Stimulated activated CD4-positive, alpha-beta T cell treated with anti-CD3 and anti-CD28 coated beads, TNF-alpha, amount 100 ng/mL, for 4 hours (primary cell): ENCODE measurements around the gene TRAPPC10.

ENCODE experiments used
- DNase-seq, 3 experiments: peaks; one replicate each; pipeline ENCODE4 v3.0.0-alpha.2; 2020; ENCODE audit warnings: low read depth in 3 of 3

The TRAPPC10 gene

DNA sequence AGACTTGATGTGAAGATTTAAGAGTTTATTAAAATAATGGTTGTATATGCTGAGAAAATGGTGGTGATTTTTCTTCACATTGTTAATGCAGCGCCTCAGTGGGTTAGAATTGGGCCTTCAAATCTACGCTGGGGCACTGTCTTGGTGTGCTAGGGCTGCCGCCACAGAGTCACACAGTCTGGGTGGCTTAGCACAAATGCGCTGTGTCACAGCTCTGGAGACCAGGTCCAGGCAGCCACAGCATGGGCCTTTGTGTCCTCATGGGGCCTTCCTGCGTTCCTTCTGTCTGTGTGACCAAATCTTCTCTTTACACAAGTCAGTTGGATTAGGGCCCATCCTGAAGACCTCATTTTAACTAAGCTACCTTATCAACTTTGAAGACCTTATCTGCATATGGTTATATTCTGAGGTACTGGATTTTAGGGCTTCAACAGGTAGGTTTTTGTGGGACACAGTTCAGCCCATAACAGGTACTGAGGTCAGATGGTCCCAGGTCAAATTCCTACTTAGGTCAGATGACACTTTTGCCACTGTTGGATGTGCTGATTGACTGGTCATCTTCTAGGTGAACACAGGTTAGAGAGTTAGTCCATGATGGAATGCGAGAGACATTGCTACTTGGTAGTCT, 17.5 kb downstream of the TRAPPC10 start:
- DNase-seq = no peak

DNA sequence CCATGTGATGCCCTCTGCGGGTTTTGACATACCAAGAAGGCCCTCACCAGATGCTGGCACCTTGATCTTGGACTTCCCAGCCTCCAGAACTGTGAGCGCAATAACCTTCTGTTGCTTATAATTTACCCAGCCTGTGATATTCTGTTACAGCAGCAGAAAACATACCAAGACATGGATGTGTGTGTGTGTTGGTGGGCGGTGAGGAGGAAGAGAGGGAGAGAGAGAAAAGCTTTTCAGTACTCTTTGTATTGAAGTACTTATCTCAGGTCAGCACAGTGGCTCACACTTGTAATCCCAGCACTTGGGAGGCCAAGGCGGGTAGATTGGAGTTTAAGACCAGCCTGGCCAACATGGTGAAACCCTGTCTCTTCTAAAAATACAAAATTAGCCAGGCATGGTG, 23.1 kb downstream of the TRAPPC10 start:
- no peak for DNase-seq

DNA sequence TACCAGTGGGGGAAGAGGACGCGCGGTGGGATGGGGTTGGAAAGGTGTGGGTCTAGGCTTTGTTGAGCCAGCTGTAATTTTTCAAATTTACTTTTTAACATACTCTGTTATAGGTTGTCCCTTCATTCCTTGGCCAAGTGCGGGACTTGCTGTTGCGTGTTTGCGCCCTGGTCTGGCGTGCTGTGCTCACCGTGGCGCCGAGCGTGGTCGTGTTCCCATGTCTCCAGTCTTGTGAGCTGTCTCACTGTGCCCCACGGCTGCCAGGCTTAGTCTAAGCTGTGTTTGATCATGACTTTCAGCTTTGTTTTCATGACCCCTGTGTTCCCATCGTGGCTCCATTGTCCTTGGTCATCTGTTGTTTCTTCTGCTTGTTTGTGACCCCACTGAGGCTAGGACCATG, 26.0 kb downstream of the TRAPPC10 start:
- DNase-seq = no peak

DNA sequence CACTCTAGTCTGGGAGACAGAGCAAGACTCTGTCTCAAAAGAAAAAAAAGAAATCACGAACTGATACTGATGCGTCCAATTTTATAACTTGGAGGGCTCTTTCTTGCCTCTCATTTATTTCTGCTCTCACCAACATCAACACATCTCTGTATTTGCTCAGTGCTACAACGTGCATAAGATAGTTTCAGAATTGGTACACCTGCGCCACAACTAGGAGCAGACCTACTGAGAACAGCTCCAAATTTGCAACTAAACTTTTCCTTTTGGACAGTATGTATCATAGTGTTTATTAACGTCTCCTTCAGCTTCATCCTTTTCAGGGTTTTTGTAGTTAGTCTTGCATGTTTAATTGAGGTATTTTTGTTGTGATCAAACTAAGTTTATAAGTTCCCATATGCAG, 27.7 kb downstream of the TRAPPC10 start:
- DNase-seq = no peak

DNA sequence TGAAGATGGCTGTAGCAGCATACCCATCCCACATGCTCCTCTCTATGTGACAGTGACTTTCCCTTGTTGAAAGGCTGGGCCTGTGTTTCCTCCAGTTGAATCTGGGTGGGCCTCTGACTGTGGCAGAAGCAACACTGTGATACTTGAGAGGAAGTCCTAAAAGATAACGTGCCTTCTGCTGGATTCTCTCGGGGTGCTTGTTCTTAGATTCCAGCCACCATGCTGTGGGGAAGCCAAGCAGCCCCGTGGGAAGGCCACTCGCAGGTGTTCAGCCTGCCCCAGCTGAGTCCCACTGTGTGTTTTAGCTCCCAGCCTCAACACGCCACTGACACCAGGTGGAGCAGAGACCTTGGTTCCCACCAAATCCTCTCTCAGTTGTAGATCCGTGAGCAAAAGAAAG, 31.5 kb downstream of the TRAPPC10 start:
- DNase-seq = no peak

DNA sequence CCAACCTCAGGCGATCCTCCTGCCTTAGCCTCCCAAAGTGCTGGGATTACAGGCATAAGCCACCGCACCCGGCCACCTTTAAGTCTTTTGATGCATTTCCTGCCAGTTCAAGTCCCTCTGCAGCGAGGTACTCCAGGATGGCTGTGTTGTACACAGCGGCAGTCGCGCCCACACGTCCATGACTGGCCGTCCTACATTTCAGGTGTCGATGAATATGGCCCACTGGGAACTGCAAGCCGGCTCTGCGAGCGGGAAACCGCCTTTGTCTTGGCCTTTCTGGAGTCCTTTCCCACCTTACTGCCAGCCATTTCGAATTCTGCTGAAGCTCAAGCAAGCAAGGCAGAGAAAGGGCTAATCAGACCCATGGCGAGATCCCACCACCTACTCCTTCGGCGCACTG, 34.6 kb downstream of the TRAPPC10 start:
- no peak for DNase-seq

DNA sequence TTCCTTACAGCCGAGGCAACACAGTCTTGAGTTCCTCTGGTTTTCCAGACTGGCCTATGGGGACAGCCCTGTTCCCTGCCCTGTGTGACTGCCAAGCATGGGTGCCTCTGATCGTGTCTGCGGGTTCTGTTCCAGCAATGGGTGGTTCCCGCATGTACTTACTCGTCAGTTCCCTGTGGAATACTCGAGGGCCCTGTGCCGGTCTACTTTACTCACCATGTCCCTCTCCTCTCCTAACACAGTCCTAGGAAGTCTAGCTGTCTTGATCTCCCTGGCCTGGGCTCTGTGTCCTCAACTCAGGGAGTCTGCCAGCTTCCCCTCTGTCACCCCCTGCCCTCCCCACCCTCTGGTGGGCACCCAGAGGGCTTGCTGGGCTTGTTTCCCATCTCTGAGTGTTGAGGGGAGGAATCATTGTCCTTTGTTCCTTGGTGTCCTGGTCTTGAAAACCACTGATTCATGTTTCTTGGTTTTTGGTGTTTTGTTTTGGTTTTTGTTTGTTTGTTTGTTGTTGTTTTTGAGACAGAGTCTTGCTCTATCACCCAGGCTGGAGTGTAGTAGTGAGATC, 36.0 kb downstream of the TRAPPC10 start:
- no peak for DNase-seq

DNA sequence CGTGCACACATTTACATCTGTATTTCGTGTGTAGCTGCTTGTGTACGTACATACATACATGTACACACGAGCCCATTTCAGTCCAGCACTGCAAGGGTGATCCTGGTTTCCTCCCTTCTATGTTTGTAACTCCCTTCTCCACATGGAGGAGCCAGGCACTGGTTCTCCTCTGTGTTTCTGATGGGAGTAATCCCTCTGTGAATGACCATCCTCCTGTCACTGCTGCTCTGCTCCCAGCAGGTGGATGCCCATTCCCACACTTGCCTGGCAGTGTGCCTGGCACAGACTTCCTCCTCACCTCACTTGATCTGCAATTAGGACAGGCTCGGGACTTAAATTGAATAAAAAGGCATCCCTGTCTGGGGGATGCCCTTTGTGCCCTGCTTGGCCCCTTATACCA, 37.1 kb downstream of the TRAPPC10 start:
- no peak for DNase-seq

DNA sequence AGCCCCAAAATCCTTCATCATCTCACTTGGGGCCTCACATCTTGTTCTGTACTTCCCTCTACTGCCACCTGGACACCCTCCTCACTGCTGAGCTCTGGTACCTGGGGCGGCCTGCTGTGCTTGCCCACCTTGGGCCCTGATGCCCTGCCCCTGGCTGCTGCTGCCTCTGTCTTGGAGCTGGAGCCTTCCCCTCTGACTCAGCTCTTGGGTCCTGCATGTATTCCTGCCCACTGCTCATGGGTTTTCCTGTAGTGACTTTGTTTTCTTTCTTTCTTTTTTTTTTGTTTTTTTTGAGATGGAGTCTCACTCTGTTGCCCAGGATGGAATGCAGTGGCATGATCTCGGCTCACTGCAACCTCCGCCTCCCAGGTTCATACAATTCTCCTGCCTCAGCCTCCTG, 37.5 kb downstream of the TRAPPC10 start:
- DNase-seq = no peak

DNA sequence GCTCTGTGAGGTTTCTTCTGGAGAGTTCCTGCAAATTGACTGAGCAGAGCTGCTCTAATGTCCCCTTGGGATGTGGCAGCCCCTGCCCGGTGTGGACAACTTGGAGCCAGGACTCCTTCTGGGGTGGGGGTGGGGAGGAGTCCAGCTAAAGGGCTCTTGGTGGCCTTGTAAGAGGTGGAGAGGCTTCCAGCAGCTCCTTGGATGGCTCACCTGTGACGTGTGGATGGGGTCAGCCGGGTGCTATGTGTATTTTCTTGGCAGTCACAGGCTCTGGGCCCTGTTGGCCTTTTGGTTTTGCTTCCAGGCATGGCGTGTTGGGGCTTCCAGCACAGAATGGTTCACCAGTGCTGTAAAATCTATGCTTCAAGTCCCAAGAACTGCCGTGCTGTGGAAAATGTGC, 38.2 kb downstream of the TRAPPC10 start:
- DNase-seq = no peak

DNA sequence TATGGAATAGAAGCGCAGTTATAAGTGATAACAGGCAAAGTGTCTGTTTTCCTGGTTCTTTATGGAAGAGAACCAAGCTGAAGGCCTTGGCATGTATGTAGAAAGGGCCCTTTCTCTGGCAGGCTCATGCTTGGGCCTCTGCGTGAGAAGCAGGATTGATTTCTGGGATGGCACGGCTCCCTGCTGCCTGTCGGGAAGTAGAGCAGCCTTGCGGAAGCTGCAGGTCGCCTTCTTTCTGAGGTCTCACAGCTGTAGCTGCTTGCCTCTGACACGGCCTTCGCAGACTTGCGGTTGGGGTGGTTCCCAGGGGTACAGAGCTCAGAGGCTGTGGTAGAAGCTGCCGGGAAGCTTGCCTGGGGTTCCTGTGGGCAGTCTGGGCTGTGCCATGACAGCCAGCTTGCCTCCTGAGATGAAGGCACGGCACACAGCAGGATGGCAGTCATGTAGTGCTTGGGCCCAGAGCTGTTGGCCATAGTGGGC, 39.4 kb downstream of the TRAPPC10 start:
- DNase-seq = no peak

DNA sequence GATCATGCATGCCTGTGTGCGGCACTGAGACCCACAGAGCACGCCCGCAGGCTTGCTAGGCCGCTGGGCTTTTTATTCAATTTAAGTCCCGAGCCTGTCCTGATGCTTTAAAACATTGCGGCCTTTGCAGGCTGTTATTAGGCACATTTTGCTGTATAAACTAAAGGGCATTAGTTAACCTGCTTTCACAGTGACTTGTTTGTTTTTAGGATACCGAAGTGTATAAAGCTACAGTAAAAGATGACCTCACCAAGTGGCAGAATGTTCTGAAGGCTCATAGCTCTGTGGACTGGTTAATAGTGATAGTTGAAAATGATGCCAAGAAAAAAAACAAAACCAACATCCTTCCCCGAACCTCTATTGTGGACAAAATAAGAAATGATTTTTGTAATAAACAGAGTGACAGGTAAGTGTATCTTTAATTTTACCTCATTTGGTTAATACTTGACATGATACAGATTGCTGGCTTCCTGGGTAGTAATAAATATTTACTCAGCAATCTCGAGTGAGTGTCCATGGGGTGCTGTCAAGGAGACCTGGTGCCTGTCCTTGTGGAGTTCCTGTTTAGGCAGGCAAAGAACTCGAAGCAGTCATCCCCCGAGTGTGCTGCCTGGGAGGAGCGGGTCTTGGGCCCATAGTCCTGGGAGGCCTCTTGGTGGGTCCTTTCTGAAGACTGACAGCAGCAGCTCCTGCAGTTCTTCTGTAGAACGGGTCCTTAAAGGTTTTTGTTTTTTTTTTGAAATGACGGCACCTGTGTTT, 40.1 kb downstream of the TRAPPC10 start:
- DNase-seq = no peak

DNA sequence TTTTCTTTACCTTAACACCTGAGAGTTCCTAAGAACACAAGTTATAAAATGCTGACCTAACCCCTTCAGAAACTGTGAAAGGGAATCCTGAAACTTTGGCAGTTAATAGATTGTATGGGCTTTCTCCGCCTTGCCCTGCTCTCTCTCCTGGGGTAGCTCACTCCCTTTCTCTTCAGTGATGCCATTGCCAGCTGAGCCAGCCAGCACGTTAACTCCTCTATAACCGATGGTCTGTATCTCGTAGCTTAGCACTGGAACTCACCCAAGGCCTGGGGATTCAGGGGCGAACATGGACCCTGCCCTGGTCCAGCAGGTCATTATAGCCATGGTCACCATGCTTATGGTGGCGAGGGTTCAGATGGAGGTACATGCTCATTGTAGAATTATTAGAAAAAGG, 40.7 kb downstream of the TRAPPC10 start:
- no peak for DNase-seq

DNA sequence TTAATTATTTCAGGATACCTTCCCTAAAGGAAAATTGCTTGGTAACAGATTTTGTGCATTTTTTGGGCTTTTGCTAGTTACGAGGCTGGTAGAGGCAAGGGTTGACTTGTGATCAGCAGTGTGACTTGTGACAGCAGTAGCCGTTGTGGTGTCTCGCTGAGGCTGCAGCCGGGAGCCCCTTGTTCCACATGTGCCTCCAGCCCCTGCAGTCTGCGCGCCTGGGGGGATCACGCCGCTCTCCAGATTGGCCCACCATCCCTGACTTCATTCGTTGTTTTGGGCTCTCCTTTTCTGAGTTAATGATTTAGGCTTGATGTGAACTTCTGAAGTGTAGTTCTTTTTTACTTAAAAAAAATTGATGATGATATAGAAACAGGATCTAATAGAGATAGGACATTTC, 41.5 kb downstream of the TRAPPC10 start:
- no peak for DNase-seq

DNA sequence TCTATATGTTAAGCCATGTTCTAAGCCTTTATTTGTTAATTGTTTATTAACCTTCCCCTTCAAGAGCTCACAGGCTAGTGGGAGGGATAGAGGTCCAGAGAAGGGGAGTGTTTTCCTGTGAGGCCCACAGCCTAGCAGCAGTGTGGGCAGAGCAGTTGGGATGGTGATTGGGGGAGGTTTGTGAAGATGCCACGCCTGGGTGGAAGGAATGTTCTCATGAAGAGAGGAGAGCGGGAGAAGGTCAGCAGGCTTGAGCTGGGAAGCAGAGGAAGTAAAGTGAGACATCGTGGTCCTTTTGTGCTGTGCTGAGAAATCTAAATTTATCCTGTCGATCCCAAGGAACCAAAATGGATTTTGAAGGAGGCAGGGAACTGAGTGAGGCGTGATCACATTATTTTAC, 42.6 kb downstream of the TRAPPC10 start:
- no peak for DNase-seq

DNA sequence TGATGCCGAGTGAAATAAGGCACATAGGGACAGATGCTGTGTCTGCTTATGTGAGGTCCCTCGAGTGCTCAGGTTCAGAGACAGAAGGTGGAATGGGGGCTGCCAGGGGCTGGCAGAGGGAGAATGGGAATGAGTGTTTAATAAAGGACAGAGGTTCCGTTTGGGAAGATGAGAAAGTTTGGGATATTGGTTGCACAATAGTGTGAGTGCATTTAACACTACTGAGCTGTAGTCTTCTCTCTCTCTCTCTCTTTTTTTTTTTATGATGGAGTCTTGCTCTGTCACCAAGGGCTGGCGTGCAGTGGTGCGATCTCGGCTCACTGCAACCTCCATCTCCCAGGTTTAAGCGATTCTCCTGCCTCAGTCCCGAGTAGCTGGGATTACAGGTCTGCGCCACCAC, 44.9 kb downstream of the TRAPPC10 start:
- DNase-seq = no peak

DNA sequence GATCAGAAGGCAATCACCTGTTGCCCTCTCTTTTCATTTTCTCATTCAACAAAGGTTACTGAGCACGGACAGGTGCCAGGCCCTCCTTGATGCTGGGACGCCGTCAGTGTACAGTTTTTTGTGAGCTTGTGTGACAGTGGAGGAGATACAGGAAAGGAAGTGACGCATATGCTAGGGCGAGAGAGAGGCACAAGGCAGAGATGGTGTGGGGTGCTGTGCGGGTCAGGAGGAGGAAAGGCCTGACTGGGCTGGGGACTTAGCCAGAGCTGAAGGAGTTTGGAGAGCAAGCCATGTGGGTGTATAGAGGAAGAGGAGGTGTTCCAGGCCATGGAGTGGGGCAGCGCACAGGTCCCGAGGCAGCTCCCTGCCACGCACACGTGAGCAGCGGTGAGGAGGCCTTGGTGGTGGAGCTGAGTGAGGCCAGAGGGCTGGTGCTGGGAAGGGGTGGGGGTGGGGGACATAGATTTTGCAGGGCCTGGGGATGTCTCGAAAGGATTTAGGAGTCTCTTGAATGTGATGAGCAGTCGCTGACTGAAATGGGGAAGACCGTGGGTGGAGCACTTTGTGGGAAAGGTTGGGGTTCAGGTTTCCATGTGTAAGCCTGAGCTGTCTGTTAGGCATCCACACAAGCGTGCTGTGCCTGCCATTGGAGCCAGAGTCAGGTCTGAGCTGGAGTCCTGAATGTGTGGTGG, 46.0 kb downstream of the TRAPPC10 start:
- DNase-seq = no peak

DNA sequence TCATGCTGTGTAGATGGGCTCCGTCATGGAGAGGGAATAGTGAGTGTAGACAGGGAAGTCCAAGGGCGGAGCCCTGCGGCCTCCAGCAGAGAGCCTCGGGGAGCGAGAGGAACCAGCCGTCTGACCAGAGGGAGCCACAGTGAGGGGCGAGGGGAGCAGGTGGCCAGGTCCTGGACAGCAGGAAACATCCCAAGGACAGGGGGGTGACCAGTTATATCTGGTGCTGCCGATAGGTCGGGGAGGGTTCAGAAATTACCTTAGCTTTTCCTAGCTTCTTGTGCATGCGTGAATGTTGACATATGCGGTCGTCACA, 46.5 kb downstream of the TRAPPC10 start:
- DNase-seq = no peak

DNA sequence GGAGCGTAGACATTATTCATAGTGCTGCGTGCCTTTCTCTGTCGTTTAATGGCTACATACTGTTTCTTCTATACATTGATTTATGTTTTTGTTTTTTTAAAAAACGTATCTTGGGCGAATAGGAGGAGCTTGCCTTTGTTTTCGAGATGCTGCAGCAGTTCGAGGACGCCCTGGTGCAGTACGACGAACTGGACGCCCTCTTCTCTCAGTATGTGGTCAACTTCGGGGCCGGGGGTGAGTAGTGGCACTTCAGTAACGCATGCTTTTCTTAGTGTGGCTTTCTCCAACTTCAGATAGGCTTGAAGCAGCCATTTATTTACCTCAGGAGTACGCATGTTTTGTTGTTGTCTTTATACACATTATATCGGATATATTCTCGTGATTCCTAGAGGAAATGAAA, 46.9 kb downstream of the TRAPPC10 start:
- DNase-seq = no peak

DNA sequence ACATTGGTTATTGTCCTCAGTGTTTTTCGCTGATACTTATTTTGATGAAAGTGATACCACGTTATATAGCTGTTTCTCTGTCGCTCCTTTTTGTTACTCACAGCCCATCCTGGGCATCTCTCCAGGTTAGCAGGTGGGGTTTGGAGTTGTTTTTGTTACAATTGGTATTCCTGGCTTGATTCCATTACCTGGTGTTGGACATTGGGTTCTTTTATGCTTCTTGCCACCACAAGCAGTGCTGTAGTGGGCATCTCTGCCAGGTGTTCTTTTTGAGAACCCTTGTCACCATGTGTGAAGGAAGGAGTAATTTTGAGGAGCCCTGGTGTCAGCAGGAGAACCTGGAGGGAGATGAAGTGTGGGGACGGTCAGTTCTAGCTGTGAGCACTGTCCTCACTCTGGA, 47.6 kb downstream of the TRAPPC10 start:
- DNase-seq = no peak

DNA sequence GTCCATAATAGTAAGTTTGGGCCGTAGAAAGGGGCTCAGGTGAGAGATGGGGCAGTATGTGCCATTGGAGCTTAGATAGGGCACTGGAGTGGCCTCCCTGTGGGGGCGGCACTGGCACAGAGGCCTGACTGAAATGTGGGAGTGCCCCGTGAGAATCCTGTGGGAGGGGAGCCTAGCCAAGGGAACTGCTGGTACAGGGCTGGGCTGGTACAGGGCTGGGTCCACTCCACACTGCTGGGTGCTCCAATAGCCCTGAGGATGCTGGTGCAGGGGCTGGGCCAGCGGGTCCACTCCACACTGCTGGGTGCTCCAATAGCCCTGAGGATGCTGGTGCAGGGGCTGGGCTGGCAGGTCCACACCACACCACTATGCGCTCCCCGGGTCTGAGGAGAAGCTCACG, 50.3 kb downstream of the TRAPPC10 start:
- DNase-seq = no peak

DNA sequence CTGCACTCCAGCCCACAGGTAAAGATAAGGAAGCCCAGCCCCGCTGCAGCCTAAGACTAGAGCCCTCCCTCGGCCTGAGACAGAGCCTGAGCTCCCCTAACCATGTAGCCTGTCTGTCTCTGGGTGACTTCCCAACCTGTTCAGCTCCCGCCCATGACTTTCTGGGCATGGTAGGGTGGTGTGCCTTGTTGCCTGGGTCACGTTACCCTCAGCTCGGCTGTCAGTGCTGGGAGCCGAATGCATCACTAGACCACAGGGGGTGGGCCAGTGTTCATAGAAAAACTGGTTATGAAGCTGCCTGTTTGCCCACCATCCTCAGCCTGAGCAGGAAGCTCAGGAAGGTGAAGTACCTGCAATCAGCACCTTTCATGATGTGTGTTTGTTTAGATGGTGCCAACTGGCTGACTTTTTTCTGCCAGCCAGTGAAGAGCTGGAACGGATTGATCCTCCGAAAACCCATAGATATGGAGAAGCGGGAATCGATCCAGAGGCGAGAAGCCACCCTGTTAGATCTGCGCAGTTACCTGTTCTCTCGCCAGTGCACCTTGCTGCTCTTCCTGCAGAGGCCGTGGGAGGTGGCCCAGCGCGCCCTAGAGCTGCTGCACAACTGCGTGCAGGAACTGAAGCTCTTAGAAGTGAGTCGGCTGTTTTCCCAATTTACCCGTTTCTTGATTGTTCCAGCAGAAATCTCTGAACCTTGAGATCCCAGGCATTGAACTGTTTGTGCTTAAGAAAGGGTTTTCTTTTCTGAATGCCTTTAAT, 51.2 kb downstream of the TRAPPC10 start:
- no peak for DNase-seq
